ENCODE results near the gene PPP2R2D. TPM values are rescaled to one million over a fixed set of nuclear protein-coding genes. Genes with fewer than 3 reads are reported as not detected.

Gene PPP2R2D
- total and polyA plus RNA-seq, 2 donors: 29.3 to 32.3 TPM

DNA sequence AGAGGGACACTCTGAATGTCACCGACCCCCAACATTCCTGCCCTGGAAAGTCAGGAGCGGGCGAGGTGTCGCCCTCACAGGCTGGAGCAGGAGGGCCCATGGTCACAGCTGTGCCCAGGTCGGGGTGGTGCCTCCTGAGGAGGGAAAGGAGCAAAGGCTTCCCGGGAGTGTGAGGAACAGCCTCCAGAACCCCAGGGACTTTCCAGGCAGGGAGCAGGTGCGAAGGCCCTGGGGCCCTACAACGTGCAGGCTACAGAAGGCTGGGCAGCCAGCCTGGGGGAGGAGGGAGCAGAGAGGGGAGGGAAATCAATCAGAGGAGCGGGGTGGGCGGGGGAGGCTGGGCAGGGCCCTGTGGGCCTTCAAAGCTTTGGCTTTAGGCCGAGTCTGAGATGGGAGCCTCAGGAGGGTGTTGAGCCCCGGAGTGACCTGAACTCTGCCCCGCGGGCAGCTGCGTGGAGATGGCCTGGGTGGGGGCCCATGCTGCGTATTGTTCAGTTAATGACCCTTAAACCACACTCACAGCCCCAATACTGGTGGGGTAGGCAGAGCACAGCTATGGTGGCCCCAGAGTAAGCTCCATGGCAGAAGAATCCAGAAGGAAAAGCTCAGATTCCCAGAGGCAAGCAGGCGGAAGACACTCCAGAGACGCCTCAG lies 44.2 kb upstream of the PPP2R2D start:
- WGBS: 91% methylated on average over 18 of the region's 18 CpGs
- no peaks in the 10 kb centered on the region for H3K4me1 ChIP-seq (ENCODE audit: control insufficient read depth in 2 of 2, insufficient read depth in 2 of 2, low read length in 2 of 2)
- no peaks in the 10 kb centered on the region for H3K36me3 ChIP-seq (ENCODE audit: control insufficient read depth in 2 of 2, insufficient read depth in 2 of 2, low read length in 1 of 2)
- H3K27ac ChIP-seq (ENCODE audit: low read depth in 1 of 2, low read length in 1 of 2): no peak overlapping the region
- no peak overlapping the region for H3K4me3 ChIP-seq (ENCODE audit: low read length in 2 of 2)
- no peaks in the 10 kb centered on the region for H3K9me3 ChIP-seq (ENCODE audit: control insufficient read depth in 2 of 2, insufficient read depth in 1 of 2, low read length in 1 of 2)
- H3K27me3 ChIP-seq (ENCODE audit: control insufficient read depth in 2 of 2, insufficient read depth in 1 of 2, low read length in 1 of 2): peaks cover 0 to 2% of the 10 kb centered on the region in 2 donors
- no peak for DNase-seq (ENCODE audit: low read depth in 6 of 9, low spot score in 9 of 9)

GRCh38 chr10:131857156-131858117 lies 43.4 kb upstream of the PPP2R2D start:
- Histone ChIP-seq H3K9me3 (ENCODE audit: control insufficient read depth in 2 of 2, insufficient read depth in 1 of 2, low read length in 1 of 2) (no peaks in the 10 kb centered on the region), H3K36me3 (ENCODE audit: control insufficient read depth in 2 of 2, insufficient read depth in 2 of 2, low read length in 1 of 2) (no peaks in the 10 kb centered on the region), H3K27me3 (ENCODE audit: control insufficient read depth in 2 of 2, insufficient read depth in 1 of 2, low read length in 1 of 2) (peaks cover 0 to 2% of the 10 kb centered on the region in 2 donors), H3K27ac (ENCODE audit: low read depth in 1 of 2, low read length in 1 of 2) (no peak overlapping the region), H3K4me3 (ENCODE audit: low read length in 2 of 2) (no peak overlapping the region), H3K4me1 (ENCODE audit: control insufficient read depth in 2 of 2, insufficient read depth in 2 of 2, low read length in 2 of 2) (no peaks in the 10 kb centered on the region)
- DNase-seq (ENCODE audit: low read depth in 6 of 9, low spot score in 9 of 9): no peak
- WGBS: 86% methylated on average over 33 of the region's 33 CpGs

DNA sequence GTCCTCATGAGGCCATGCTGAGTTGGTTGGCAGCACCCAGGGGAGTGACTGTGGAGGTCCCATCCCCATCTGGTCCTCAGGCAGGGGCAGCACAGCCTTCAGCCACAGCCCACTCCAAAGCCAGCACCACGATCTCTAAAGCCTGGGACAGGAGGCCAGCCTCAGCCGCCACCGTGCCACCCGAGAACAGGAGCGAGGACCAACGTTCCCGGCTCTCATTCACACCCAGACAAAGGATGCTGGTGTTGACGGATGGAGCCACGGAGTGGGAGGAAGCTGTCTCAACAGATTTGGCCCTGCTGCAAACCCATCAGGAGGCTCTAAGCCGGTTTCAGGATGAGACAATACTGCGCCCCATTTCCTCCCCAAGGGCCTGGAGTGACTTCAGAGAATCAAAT lies 42.7 kb upstream of the PPP2R2D start:
- peaks cover 0 to 2% of the 10 kb centered on the region in 2 donors for H3K27me3 ChIP-seq (ENCODE audit: control insufficient read depth in 2 of 2, insufficient read depth in 1 of 2, low read length in 1 of 2)

GRCh38 chr10:131858583-131859340 lies 42.0 kb upstream of the PPP2R2D start:
- Histone ChIP-seq H3K36me3 (ENCODE audit: control insufficient read depth in 2 of 2, insufficient read depth in 2 of 2, low read length in 1 of 2) (no peaks in the 10 kb centered on the region), H3K27me3 (ENCODE audit: control insufficient read depth in 2 of 2, insufficient read depth in 1 of 2, low read length in 1 of 2) (peaks cover 0 to 2% of the 10 kb centered on the region in 2 donors), H3K27ac (ENCODE audit: low read depth in 1 of 2, low read length in 1 of 2) (no peak overlapping the region), H3K4me3 (ENCODE audit: low read length in 2 of 2) (no peak overlapping the region), H3K9me3 (ENCODE audit: control insufficient read depth in 2 of 2, insufficient read depth in 1 of 2, low read length in 1 of 2) (no peaks in the 10 kb centered on the region), H3K4me1 (ENCODE audit: control insufficient read depth in 2 of 2, insufficient read depth in 2 of 2, low read length in 2 of 2) (no peaks in the 10 kb centered on the region)
- WGBS: 93% methylated on average over 35 of the region's 35 CpGs
- DNase-seq (ENCODE audit: low read depth in 6 of 9, low spot score in 9 of 9): no peak

More for the DNA sequence above, 42.7 kb upstream of the PPP2R2D start:
- Histone ChIP-seq H3K9me3 (ENCODE audit: control insufficient read depth in 2 of 2, insufficient read depth in 1 of 2, low read length in 1 of 2) (no peaks in the 10 kb centered on the region), H3K4me3 (ENCODE audit: low read length in 2 of 2) (no peak overlapping the region), H3K36me3 (ENCODE audit: control insufficient read depth in 2 of 2, insufficient read depth in 2 of 2, low read length in 1 of 2) (no peaks in the 10 kb centered on the region), H3K4me1 (ENCODE audit: control insufficient read depth in 2 of 2, insufficient read depth in 2 of 2, low read length in 2 of 2) (no peaks in the 10 kb centered on the region), H3K27ac (ENCODE audit: low read depth in 1 of 2, low read length in 1 of 2) (no peak overlapping the region)
- WGBS: 86% methylated on average over 11 of the region's 11 CpGs
- DNase-seq (ENCODE audit: low read depth in 6 of 9, low spot score in 9 of 9): no peak

DNA sequence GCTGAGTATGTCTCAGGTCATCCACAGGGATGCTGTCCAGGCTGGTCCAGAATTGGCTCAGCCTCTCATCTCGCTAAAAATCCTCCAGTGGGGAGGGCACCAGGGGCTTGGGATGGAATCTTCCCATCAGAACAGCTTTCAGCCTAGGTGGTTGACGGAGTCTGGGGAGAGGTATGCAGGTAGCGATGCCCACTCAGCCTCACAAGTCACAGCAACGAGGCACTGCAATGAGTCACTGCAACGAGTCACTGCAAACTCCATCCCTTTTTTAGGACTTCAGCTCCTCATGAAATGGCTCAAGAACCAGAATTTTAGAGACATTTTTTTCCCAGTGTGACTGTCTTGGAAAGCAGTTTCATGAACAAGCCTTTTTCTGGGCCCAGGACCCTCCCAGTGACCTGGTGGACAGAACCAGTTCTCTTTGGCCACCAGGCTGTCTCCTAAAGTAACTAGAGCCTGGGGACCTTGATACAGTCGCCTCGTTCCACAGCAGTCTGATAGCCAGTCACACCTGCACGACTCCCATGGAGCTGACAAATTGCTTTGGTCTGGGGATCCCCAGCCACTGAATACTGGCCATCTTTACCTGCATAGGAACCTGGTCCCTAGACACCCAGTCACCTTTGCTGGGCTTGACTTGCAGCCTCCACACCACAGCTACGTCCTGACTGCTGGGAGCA lies 41.3 kb upstream of the PPP2R2D start:
- Histone ChIP-seq H3K27ac (ENCODE audit: low read depth in 1 of 2, low read length in 1 of 2) (no peak overlapping the region), H3K36me3 (ENCODE audit: control insufficient read depth in 2 of 2, insufficient read depth in 2 of 2, low read length in 1 of 2) (no peaks in the 10 kb centered on the region), H3K4me3 (ENCODE audit: low read length in 2 of 2) (no peak overlapping the region), H3K27me3 (ENCODE audit: control insufficient read depth in 2 of 2, insufficient read depth in 1 of 2, low read length in 1 of 2) (peaks cover 0 to 2% of the 10 kb centered on the region in 2 donors), H3K4me1 (ENCODE audit: control insufficient read depth in 2 of 2, insufficient read depth in 2 of 2, low read length in 2 of 2) (no peaks in the 10 kb centered on the region), H3K9me3 (ENCODE audit: control insufficient read depth in 2 of 2, insufficient read depth in 1 of 2, low read length in 1 of 2) (no peaks in the 10 kb centered on the region)
- 90% methylated on average over 9 of the region's 9 CpGs for WGBS
- DNase-seq (ENCODE audit: low read depth in 6 of 9, low spot score in 9 of 9): no peak

GRCh38 chr10:131860311-131860710 lies 40.5 kb upstream of the PPP2R2D start:
- Histone ChIP-seq H3K4me3 (ENCODE audit: low read length in 2 of 2) (no peak overlapping the region), H3K27ac (ENCODE audit: low read depth in 1 of 2, low read length in 1 of 2) (no peak overlapping the region), H3K4me1 (ENCODE audit: control insufficient read depth in 2 of 2, insufficient read depth in 2 of 2, low read length in 2 of 2) (no peaks in the 10 kb centered on the region), H3K9me3 (ENCODE audit: control insufficient read depth in 2 of 2, insufficient read depth in 1 of 2, low read length in 1 of 2) (no peaks in the 10 kb centered on the region), H3K27me3 (ENCODE audit: control insufficient read depth in 2 of 2, insufficient read depth in 1 of 2, low read length in 1 of 2) (peaks cover 0 to 2% of the 10 kb centered on the region in 2 donors), H3K36me3 (ENCODE audit: control insufficient read depth in 2 of 2, insufficient read depth in 2 of 2, low read length in 1 of 2) (no peaks in the 10 kb centered on the region)
- 92% methylated on average over 7 of the region's 7 CpGs for WGBS
- no peak for DNase-seq (ENCODE audit: low read depth in 6 of 9, low spot score in 9 of 9)

DNA sequence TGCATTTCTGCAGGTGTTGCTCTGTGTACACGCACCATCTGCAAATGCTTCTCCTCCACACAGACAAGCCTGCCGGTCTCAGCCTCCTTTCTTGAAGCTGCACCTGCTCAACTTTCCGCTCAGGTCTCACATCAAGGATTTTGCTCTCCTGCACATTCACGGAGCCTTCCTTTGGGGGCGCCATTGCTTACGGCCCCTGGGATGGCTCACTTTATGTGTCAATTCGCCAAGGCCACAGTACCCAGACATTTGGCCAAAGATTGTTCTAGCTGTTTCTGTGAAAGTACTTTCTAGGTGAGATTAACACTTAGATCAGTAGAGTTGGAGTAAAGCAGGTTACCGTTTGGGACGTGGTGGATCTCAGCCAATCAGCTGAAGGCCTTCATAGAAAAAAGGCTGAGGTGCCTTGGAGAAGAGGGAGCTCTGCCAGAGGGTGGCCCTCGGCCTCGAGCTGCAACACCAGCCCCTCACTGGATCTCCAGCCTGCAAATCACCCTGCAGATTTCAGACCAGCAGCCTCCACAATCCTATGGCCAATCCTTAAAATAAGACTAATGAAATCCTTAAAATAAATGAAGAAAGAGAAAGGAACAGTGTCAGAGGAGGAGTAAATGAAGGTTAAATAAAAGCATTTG lies 39.9 kb upstream of the PPP2R2D start:
- Histone ChIP-seq H3K4me1 (ENCODE audit: control insufficient read depth in 2 of 2, insufficient read depth in 2 of 2, low read length in 2 of 2) (no peaks in the 10 kb centered on the region), H3K9me3 (ENCODE audit: control insufficient read depth in 2 of 2, insufficient read depth in 1 of 2, low read length in 1 of 2) (no peaks in the 10 kb centered on the region), H3K36me3 (ENCODE audit: control insufficient read depth in 2 of 2, insufficient read depth in 2 of 2, low read length in 1 of 2) (no peaks in the 10 kb centered on the region), H3K27ac (ENCODE audit: low read depth in 1 of 2, low read length in 1 of 2) (no peak overlapping the region), H3K4me3 (ENCODE audit: low read length in 2 of 2) (no peak overlapping the region), H3K27me3 (ENCODE audit: control insufficient read depth in 2 of 2, insufficient read depth in 1 of 2, low read length in 1 of 2) (peaks cover 0 to 2% of the 10 kb centered on the region in 2 donors)
- WGBS: 49% methylated on average over 11 of the region's 11 CpGs
- no peak for DNase-seq (ENCODE audit: low read depth in 6 of 9, low spot score in 9 of 9)

DNA sequence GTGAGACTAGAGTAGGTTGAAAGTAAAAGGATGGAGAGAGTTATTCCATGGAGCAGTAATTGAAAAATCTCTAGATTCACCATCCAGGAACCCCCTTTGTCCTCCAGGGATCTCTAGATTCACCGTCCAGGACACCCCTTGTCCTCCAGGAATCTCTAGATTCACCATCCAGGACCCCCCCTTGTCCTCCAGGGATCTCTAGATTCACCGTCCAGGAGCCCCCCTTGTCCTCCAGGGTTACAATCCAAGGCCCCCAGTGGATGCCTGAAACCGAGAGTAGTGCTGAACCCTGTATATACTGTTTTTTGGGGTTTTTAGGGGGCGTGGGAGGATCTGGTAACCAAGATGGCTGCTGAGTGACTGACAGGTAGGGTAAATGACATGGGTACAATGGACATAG lies 38.3 kb upstream of the PPP2R2D start:
- no peaks in the 10 kb centered on the region for H3K4me1 ChIP-seq (ENCODE audit: control insufficient read depth in 2 of 2, insufficient read depth in 2 of 2, low read length in 2 of 2)
- no peaks in the 10 kb centered on the region for H3K36me3 ChIP-seq (ENCODE audit: control insufficient read depth in 2 of 2, insufficient read depth in 2 of 2, low read length in 1 of 2)
- H3K9me3 ChIP-seq (ENCODE audit: control insufficient read depth in 2 of 2, insufficient read depth in 1 of 2, low read length in 1 of 2): no peaks in the 10 kb centered on the region
- no peak overlapping the region for H3K4me3 ChIP-seq (ENCODE audit: low read length in 2 of 2)
- H3K27ac ChIP-seq (ENCODE audit: low read depth in 1 of 2, low read length in 1 of 2): no peak overlapping the region
- H3K27me3 ChIP-seq (ENCODE audit: control insufficient read depth in 2 of 2, insufficient read depth in 1 of 2, low read length in 1 of 2): peaks cover 0 to 2% of the 10 kb centered on the region in 2 donors
- DNase-seq (ENCODE audit: low read depth in 6 of 9, low spot score in 9 of 9): no peak
- 74% methylated on average over 4 of the region's 4 CpGs for WGBS

Data from thymus (tissue), 11 donors.